Lower lobe of right lung (tissue), 2 donors: ENCODE data around the gene MARVELD3. TPM values are rescaled to one million over a fixed set of nuclear protein-coding genes. Genes with fewer than 3 reads are reported as not detected.

Source experiments
- ATAC-seq, 2 donors: fragments of 200-7000 bp; cut with Tn5 transposase; one replicate each; pipeline ENCODE4 v1.9.1; 2020 to 2022; ENCODE audit warnings: mild to moderate bottlenecking in 2 of 2, moderate library complexity in 2 of 2
- DNase-seq: peaks from one replicate; pipeline ENCODE4 v3.0.0-alpha.2; 2020
- H3K27ac ChIP-seq: fragments of 200-600 bp; one replicate; pipeline ENCODE4 v1.8.0; 2022
- H3K27me3 ChIP-seq: fragments of 200-600 bp; one replicate; pipeline ENCODE4 v1.8.0; 2022; ENCODE audit warnings: low read depth
- H3K36me3 ChIP-seq: fragments of 200-600 bp; one replicate; pipeline ENCODE4 v1.8.0; 2022; ENCODE audit warnings: mild to moderate bottlenecking
- H3K4me1 ChIP-seq: fragments of 200-600 bp; one replicate; pipeline ENCODE4 v1.8.0; 2022
- H3K4me3 ChIP-seq: fragments of 200-600 bp; one replicate; pipeline ENCODE4 v1.8.0; 2022; ENCODE audit warnings: mild to moderate bottlenecking
- H3K9me3 ChIP-seq: fragments of 200-600 bp; one replicate; pipeline ENCODE4 v1.8.0; 2022
- CTCF ChIP-seq: fragments of 200-600 bp; IDR thresholded peaks from one replicate; pipeline ENCODE4 v1.8.0; 2022; ENCODE audit warnings: antibody characterized with exemption, mild to moderate bottlenecking
- intact Hi-C: fragments of 100-400 bp; cut with DNase I; formaldehyde crosslinking; loops from one replicate; pipeline ENCODE4 v1.11.0; 2022
- total RNA-seq: library from RNA; stranded (reverse); fragmentation: NEBNext Ultra II Directional; extraction: Animal tissue kit (Norgen Biotek cat#: 25700); gene quantifications from one replicate; pipeline ENCODE4 v1.2.1, GENCODE V29; 2021
- donor health status: DM: no; HTN: yes; CAD: no; lungs with severe emphysema.

Gene MARVELD3
- total RNA-seq, 1 donor from 2014 or later = 6.7 TPM

GRCh38 chr16:71658771-71659170 is 32.8 kb downstream of the MARVELD3 start:
- TF ChIP-seq CTCF = no peak
- Histone ChIP-seq H3K4me3 (no peak overlapping the region), H3K27me3 (no peaks in the 10 kb centered on the region), H3K27ac (no peak overlapping the region), H3K36me3 (peaks cover 58% of the 10 kb centered on the region), H3K4me1 (no peaks in the 10 kb centered on the region), H3K9me3 (no peaks in the 10 kb centered on the region)
- DNase-seq = no peak
- ATAC-seq = no peak
- intact Hi-C loops = no loop called here

- DNase-seq (no peak), ATAC-seq (no peak)
- Histone ChIP-seq H3K4me3 (no peak overlapping the region), H3K4me1 (no peaks in the 10 kb centered on the region), H3K27ac (no peak overlapping the region), H3K36me3 (peaks cover 58% of the 10 kb centered on the region), H3K27me3 (no peaks in the 10 kb centered on the region), H3K9me3 (no peaks in the 10 kb centered on the region)
- no peak for TF ChIP-seq CTCF
- intact Hi-C loops = no loop called here
Measured at GRCh38 chr16:71659471-71659870, 33.5 kb downstream of the MARVELD3 start.

- TF ChIP-seq CTCF = no peak
- no peak for ATAC-seq
- peaks cover 78% of the 10 kb centered on the region for H3K36me3 ChIP-seq
Measured at GRCh38 chr16:71666264-71666663, 40.3 kb downstream of the MARVELD3 start.

GRCh38 chr16:71666928-71667707 is 41.1 kb downstream of the MARVELD3 start:
- Histone ChIP-seq H3K36me3 (peaks cover 83% of the 10 kb centered on the region), H3K27me3 (no peaks in the 10 kb centered on the region), H3K4me3 (no peak overlapping the region), H3K27ac (no peak overlapping the region), H3K4me1 (no peaks in the 10 kb centered on the region), H3K9me3 (no peaks in the 10 kb centered on the region)
- no peak for TF ChIP-seq CTCF
- intact Hi-C loops = no loop called here
- ATAC-seq (no peak), DNase-seq (no peak)

More at GRCh38 chr16:71666264-71666663, 40.3 kb downstream of the MARVELD3 start:
- no peak overlapping the region for H3K4me3 ChIP-seq
- DNase-seq = no peak
- no peak overlapping the region for H3K27ac ChIP-seq
- intact Hi-C loops = no loop called here
- H3K27me3 ChIP-seq = no peaks in the 10 kb centered on the region
- no peaks in the 10 kb centered on the region for H3K4me1 ChIP-seq
- H3K9me3 ChIP-seq = no peaks in the 10 kb centered on the region

GRCh38 chr16:71669926-71670536 is 44.0 kb downstream of the MARVELD3 start:
- Histone ChIP-seq H3K36me3 (peaks cover 78% of the 10 kb centered on the region), H3K4me3 (no peak overlapping the region)

More at GRCh38 chr16:71669926-71670536, 44.0 kb downstream of the MARVELD3 start:
- H3K4me1 ChIP-seq = no peaks in the 10 kb centered on the region
- intact Hi-C loops = no loop called here
- no peak for ATAC-seq
- H3K27me3 ChIP-seq = no peaks in the 10 kb centered on the region
- no peak for DNase-seq
- H3K9me3 ChIP-seq = no peaks in the 10 kb centered on the region
- no peak for TF ChIP-seq CTCF
- no peak overlapping the region for H3K27ac ChIP-seq
